H1 (cell line): ENCODE measurements around the gene BBC3. TPM values are rescaled to one million over a fixed set of nuclear protein-coding genes. Genes with fewer than 3 reads are reported as not detected.

Experiments
- ATF3 ChIP-seq: IDR thresholded peaks from 2 replicates; pipeline ENCODE4 v1.6.1; 2011; ENCODE audit warnings: low read depth, mild to moderate bottlenecking, low read length; ENCODE audit not compliant: insufficient read depth
- BCL11A ChIP-seq, 2 experiments: IDR thresholded peaks; one replicate each; pipeline ENCODE4 v1.6.1; 2011; ENCODE audit warnings: low read depth in 2 of 2, low read length in 2 of 2, mild to moderate bottlenecking in 2 of 2
- CBX5 ChIP-seq: fragments of 300-800, 300-1000 bp; sonication (generic); IDR thresholded peaks from 2 replicates; pipeline ENCODE4 v1.7.1; 2016; ENCODE audit warnings: antibody characterized with exemption, low read length, low read depth
- CREB1 ChIP-seq: IDR thresholded peaks from 2 replicates; pipeline ENCODE4 v1.6.1; 2012; ENCODE audit warnings: inconsistent platforms
- CTCF ChIP-seq, 3 experiments: IDR thresholded peaks; 1 replicate in 2 of 3; 2 replicates in 1 of 3; pipeline versions ENCODE4 v1.5.1 to v1.6.1; 2011; ENCODE audit warnings: low read length in 3 of 3, mild to moderate bottlenecking in 3 of 3, inconsistent platforms in 2 of 3, low read depth in 1 of 3, moderate library complexity in 1 of 3; ENCODE audit not compliant: insufficient read depth in 1 of 3; ENCODE audit errors: control extremely low read depth in 1 of 3
- EZH2 ChIP-seq: fragments of 200-600 bp; sonication (generic); IDR thresholded peaks from 2 replicates; pipeline ENCODE4 v1.7.1; 2012; ENCODE audit warnings: low read depth, mild to moderate bottlenecking, moderate library complexity, low read length, inconsistent platforms; ENCODE audit not compliant: severe bottlenecking
- GTF2F1 ChIP-seq: IDR thresholded peaks from 2 replicates; pipeline ENCODE4 v1.6.1; 2012; ENCODE audit warnings: low read depth, low read length, improper control_type of control experiment, borderline replicate concordance
- JUN ChIP-seq: IDR thresholded peaks from 2 replicates; pipeline ENCODE4 v1.6.1; 2011; ENCODE audit warnings: low read depth, mild to moderate bottlenecking, improper control_type of control experiment, low read length
- KDM1A ChIP-seq: fragments of 200-600, 300-600 bp; sonication (generic); IDR thresholded peaks from 2 replicates; pipeline ENCODE4 v1.7.1; 2016; ENCODE audit warnings: mild to moderate bottlenecking, low read length, borderline replicate concordance
- MAFK ChIP-seq: IDR thresholded peaks from 2 replicates; pipeline ENCODE4 v1.6.1; 2012; ENCODE audit warnings: low read depth, mild to moderate bottlenecking, improper control_type of control experiment, low read length
- MAX ChIP-seq: IDR thresholded peaks from 2 replicates; pipeline ENCODE4 v1.6.1; 2012; ENCODE audit warnings: inconsistent platforms
- NANOG ChIP-seq: IDR thresholded peaks from 2 replicates; pipeline ENCODE4 v1.6.1; 2011; ENCODE audit warnings: low read length, low read depth, mild to moderate bottlenecking, inconsistent platforms; ENCODE audit not compliant: insufficient read depth, poor library complexity, severe bottlenecking
- PHF8 ChIP-seq: fragments of 200-600 bp; sonication (generic); conservative IDR thresholded peaks from 2 replicates; pipeline ENCODE4 v1.7.1; 2012; ENCODE audit warnings: low read depth, mild to moderate bottlenecking, inconsistent platforms, low read length, moderate library complexity
- POLR2AphosphoS5 ChIP-seq: IDR thresholded peaks from 2 replicates; pipeline ENCODE4 v1.6.1; 2011; ENCODE audit warnings: low read depth, low read length
- SAP30 ChIP-seq: fragments of 300-600 bp; sonication (generic); IDR thresholded peaks from 2 replicates; pipeline ENCODE4 v1.7.1; 2012; ENCODE audit warnings: low read length, moderate library complexity, mild to moderate bottlenecking, inconsistent platforms; ENCODE audit not compliant: insufficient read depth, insufficient replicate concordance
- SIX5 ChIP-seq: IDR thresholded peaks from 2 replicates; pipeline ENCODE4 v1.6.1; 2011; ENCODE audit warnings: mild to moderate bottlenecking, low read depth, low read length
- SP4 ChIP-seq: IDR thresholded peaks from 2 replicates; pipeline ENCODE4 v1.6.1; 2012; ENCODE audit warnings: low read length, inconsistent platforms
- SRF ChIP-seq: IDR thresholded peaks from 2 replicates; pipeline ENCODE4 v1.6.1; 2011; ENCODE audit warnings: mild to moderate bottlenecking, low read depth, low read length, moderate library complexity
- TAF7 ChIP-seq: optimal IDR thresholded peaks from 2 replicates; pipeline ENCODE3; 2011; ENCODE audit warnings: low read depth, mild to moderate bottlenecking, inconsistent platforms, low read length, moderate library complexity, borderline replicate concordance
- TEAD4 ChIP-seq: IDR thresholded peaks from 2 replicates; pipeline ENCODE4 v1.6.1; 2012; ENCODE audit warnings: low read depth, low read length, inconsistent platforms, mixed read lengths
- ZNF274 ChIP-seq: IDR thresholded peaks from 2 replicates; pipeline ENCODE4 v1.7.0; 2012; ENCODE audit warnings: low read length, borderline replicate concordance; ENCODE audit errors: extremely low read depth
- polyA plus RNA-seq, 7 experiments: library from polyadenylated mRNA; depleted of rRNA in 3 of 7; stranded (reverse) in 5 of 7; unstranded in 2 of 7; fragments of >200 nt in 5 of 7; fragments of 200-250 nt in 2 of 7; gene quantifications; 1 replicate in 5 of 7; 2 replicates in 1 of 7; 4 replicates in 1 of 7; pipeline versions ENCODE4 v1.2.1 to v1.2.3, GENCODE V29; 2011 to 2013; ENCODE audit warnings: missing spikeins in 2 of 7, mixed read lengths in 2 of 7
- total RNA-seq: library from RNA; stranded (reverse); fragmentation: NEBNext Ultra II Directional; extraction: Animal tissue kit (Norgen Biotek cat#: 25700); gene quantifications from 2 replicates; pipeline ENCODE4 v1.2.1, GENCODE V29; 2021

Gene BBC3
- total and polyA plus RNA-seq, 2 of the 8 experiments (the other 6 are each of a cell fraction or from before 2014, with no cell fraction given): 13.2 to 21.6 TPM

- no peak for TF ChIP-seq MAFK
- TF ChIP-seq TAF7: no peak
- TF ChIP-seq BCL11A (IDR thresholded peaks at IDR 0.05; ENCODE audit: low read depth in 2 of 2, low read length in 2 of 2): no peak
- no peak for TF ChIP-seq NANOG
- TF ChIP-seq KDM1A: no peak
- TF ChIP-seq TEAD4: no peak
- no peak for TF ChIP-seq CTCF (IDR thresholded peaks at IDR 0.05; ENCODE audit: control extremely low read depth in 1 of 3, insufficient read depth in 1 of 3, low read depth in 1 of 3, low read length in 3 of 3)
- no peak for TF ChIP-seq SAP30
- TF ChIP-seq JUN: peak; percentile 81
- no peak for TF ChIP-seq SP4
- TF ChIP-seq ZNF274: no peak
- TF ChIP-seq ATF3: no peak
- no peak for TF ChIP-seq EZH2
- no peak for TF ChIP-seq MAX
- no peak for TF ChIP-seq SRF
- TF ChIP-seq GTF2F1: no peak
- TF ChIP-seq CBX5: no peak
- peak; percentile 74 for TF ChIP-seq CREB1
- no peak for TF ChIP-seq POLR2AphosphoS5
- no peak for TF ChIP-seq SIX5
- TF ChIP-seq PHF8: no peak
Observed at GRCh38 chr19:47240996-47241918, 10.3 kb upstream of the BBC3 start (continued).
